Measurements from ENCODE around the gene CBARP.

GRCh38 chr19:1266129-1266915, 28.5 kb upstream of the CBARP start:
- TF ChIP-seq CTCF (IDR thresholded peaks at IDR 0.05) (no peak), POLR2A (IDR thresholded peaks at IDR 0.05) (no peak)
